HL-60 (cell line): Measurements from ENCODE around the gene SPTBN1.
A peak's percentile ranks its signal among the peaks of the same experiment; 100 is the strongest.

Source experiments
- DNase-seq, 2 experiments: peaks; one replicate each; pipeline ENCODE4 v3.0.0-alpha.2; 2010 to 2020; ENCODE audit warnings: low read depth in 1 of 2, low spot score in 1 of 2
- H3K27ac ChIP-seq: fragments of 250-450 bp; sonication (Bioruptor Pico); replicated peaks from 2 replicates; pipeline ENCODE4 v1.5.1; 2020; ENCODE audit warnings: mild to moderate bottlenecking, moderate library complexity
- H3K27me3 ChIP-seq: fragments of 250-450 bp; sonication (Bioruptor Pico); 2 replicates; pipeline ENCODE4 v1.5.1; 2021; ENCODE audit warnings: mild to moderate bottlenecking, moderate library complexity; ENCODE audit not compliant: insufficient read depth, poor library complexity, severe bottlenecking
- H3K4me3 ChIP-seq: replicated peaks from 2 replicates; pipeline ENCODE4 v1.5.1; 2011; ENCODE audit warnings: mild to moderate bottlenecking, control low read depth, low read length; ENCODE audit not compliant: insufficient read depth
- CTCF ChIP-seq: IDR thresholded peaks from one replicate; pipeline ENCODE4 v1.5.1; 2011; ENCODE audit warnings: low read length, control low read depth, inconsistent platforms; ENCODE audit not compliant: insufficient read depth
- GABPA ChIP-seq: IDR thresholded peaks from 2 replicates; pipeline ENCODE4 v1.6.1; 2012; ENCODE audit warnings: low read depth
- POLR2AphosphoS5 ChIP-seq: IDR thresholded peaks from 2 replicates; pipeline ENCODE4 v1.6.1; 2012; ENCODE audit warnings: low read depth
- REST ChIP-seq: IDR thresholded peaks from 2 replicates; pipeline ENCODE4 v1.6.1; 2012; ENCODE audit warnings: low read depth; ENCODE audit not compliant: insufficient replicate concordance
- SPI1 ChIP-seq: IDR thresholded peaks from 2 replicates; pipeline ENCODE4 v1.6.1; 2012; ENCODE audit warnings: low read depth, mild to moderate bottlenecking, borderline replicate concordance

Gene SPTBN1

GRCh38 chr2:54531558-54531957, 75.4 kb downstream of the SPTBN1 start:
- Histone ChIP-seq H3K27ac (no peak overlapping the region; the same call in 1 of the 2 replicates), H3K4me3 (no peak overlapping the region), H3K27me3 (no peaks in the 10 kb centered on the region)
- no peak for DNase-seq
- TF ChIP-seq CTCF = no peak
- TF ChIP-seq SPI1 = no peak
- TF ChIP-seq GABPA = no peak

- peak overlapping the region; percentile 61; the same call in 1 of the 2 replicates for H3K27ac ChIP-seq
- DNase-seq = no peak
- TF ChIP-seq POLR2AphosphoS5 = no peak
- no peak for TF ChIP-seq SPI1
- no peak for TF ChIP-seq REST
- TF ChIP-seq GABPA = no peak
- TF ChIP-seq CTCF = no peak
- no peak overlapping the region for H3K4me3 ChIP-seq
- H3K27me3 ChIP-seq = no peaks in the 10 kb centered on the region
Observed at GRCh38 chr2:54534221-54534620, 78.1 kb downstream of the SPTBN1 start.

- TF ChIP-seq REST (no peak), POLR2AphosphoS5 (no peak), CTCF (no peak), SPI1 (no peak), GABPA (no peak)
- DNase-seq = no peak
- no peaks in the 10 kb centered on the region for H3K27me3 ChIP-seq
Observed at GRCh38 chr2:54534625-54535024, 78.5 kb downstream of the SPTBN1 start.

GRCh38 chr2:54535599-54536195, 79.6 kb downstream of the SPTBN1 start:
- no peak for TF ChIP-seq REST
- 0 out of 2 replicates have a peak, but pooled peaks have one; percentile 34 for TF ChIP-seq GABPA
- 0 out of 2 replicates have a peak, but pooled peaks have one; percentile 42 for TF ChIP-seq POLR2AphosphoS5
- TF ChIP-seq CTCF = no peak
- TF ChIP-seq SPI1 = peak; percentile 47; the same call in 1 of the 2 replicates
- Histone ChIP-seq H3K4me3 (no peak overlapping the region), H3K27me3 (no peaks in the 10 kb centered on the region), H3K27ac (0 out of 2 replicates have a peak overlapping the region, but pooled peaks have one; percentile 3)
- DNase-seq = peak; percentile 38 to 86

More at GRCh38 chr2:54534625-54535024, 78.5 kb downstream of the SPTBN1 start:
- Histone ChIP-seq H3K27ac (no peak overlapping the region), H3K4me3 (no peak overlapping the region)
